GM23338 (cell line): ENCODE results near the gene BCL2L13. TPM values are rescaled to one million over a fixed set of nuclear protein-coding genes. Genes with fewer than 3 reads are reported as not detected.

Experiments
- ATAC-seq: fragments of 200-7000 bp; cut with Tn5 transposase; 3 replicates; pipeline ENCODE4 v1.9.1; 2020
- DNase-seq: peaks from one replicate; pipeline ENCODE4 v3.0.0-alpha.2; 2015; ENCODE audit warnings: low spot score
- H2AFZ ChIP-seq: fragments of 200-600 bp; sonication (generic); 2 replicates; pipeline ENCODE4 v1.8.0; 2016; ENCODE audit warnings: antibody characterized with exemption, mild to moderate bottlenecking, moderate library complexity
- H3F3A ChIP-seq: fragments of 200-600 bp; sonication (generic); replicated peaks from 2 replicates; pipeline ENCODE4 v1.8.0; 2017; ENCODE audit warnings: antibody characterized with exemption, mixed run types, low read depth
- H3K27ac ChIP-seq: fragments of 200-600 bp; sonication (generic); 2 replicates; pipeline ENCODE4 v1.6.1; 2016; ENCODE audit warnings: low read depth
- H3K27me3 ChIP-seq: fragments of 200-600 bp; sonication (generic); 2 replicates; pipeline ENCODE4 v1.8.0; 2016; ENCODE audit warnings: mild to moderate bottlenecking, mixed run types, moderate library complexity; ENCODE audit not compliant: insufficient read depth
- H3K36me3 ChIP-seq: fragments of 200-600 bp; sonication (generic); 2 replicates; pipeline ENCODE4 v1.8.0; 2016; ENCODE audit warnings: mild to moderate bottlenecking; ENCODE audit not compliant: insufficient read depth
- H3K4me1 ChIP-seq: fragments of 200-600 bp; sonication (generic); 2 replicates; pipeline ENCODE4 v1.8.0; 2016; ENCODE audit warnings: mild to moderate bottlenecking, moderate library complexity; ENCODE audit not compliant: insufficient read depth
- H3K4me2 ChIP-seq: fragments of 200-600 bp; sonication (generic); 2 replicates; pipeline ENCODE4 v1.7.1; 2017; ENCODE audit warnings: mixed run types
- H3K4me3 ChIP-seq: fragments of 200-600 bp; sonication (generic); 2 replicates; pipeline ENCODE4 v1.6.1; 2016; ENCODE audit warnings: mixed run types
- H3K79me2 ChIP-seq: fragments of 200-600 bp; sonication (generic); replicated peaks from 2 replicates; pipeline ENCODE4 v1.8.0; 2017; ENCODE audit warnings: mild to moderate bottlenecking; ENCODE audit not compliant: insufficient read depth
- H3K9me2 ChIP-seq: fragments of 200-600 bp; sonication (generic); 2 replicates; pipeline ENCODE4 v1.8.0; 2017; ENCODE audit not compliant: insufficient read depth
- H4K20me1 ChIP-seq: fragments of 200-600 bp; sonication (generic); replicated peaks from 2 replicates; pipeline ENCODE4 v1.8.0; 2017; ENCODE audit warnings: mild to moderate bottlenecking; ENCODE audit not compliant: insufficient read depth
- H3K27ac Mint-ChIP-seq: 2 replicates; pipeline ENCODE4 v1.8.0; 2020; ENCODE audit warnings: inconsistent platforms, mild to moderate bottlenecking, moderate library complexity, mixed read lengths
- H3K27me3 Mint-ChIP-seq: 3 replicates; pipeline ENCODE4 v1.8.0; 2022; ENCODE audit warnings: low read depth, mild to moderate bottlenecking, moderate library complexity, mixed read lengths, inconsistent platforms; ENCODE audit not compliant: insufficient read depth, poor library complexity
- H3K36me3 Mint-ChIP-seq: 3 replicates; pipeline ENCODE4 v1.8.0; 2021; ENCODE audit warnings: low read depth, mild to moderate bottlenecking, inconsistent platforms, moderate library complexity, mixed read lengths
- H3K4me1 Mint-ChIP-seq: 3 replicates; pipeline ENCODE4 v1.8.0; 2020; ENCODE audit warnings: mild to moderate bottlenecking, inconsistent platforms, mixed read lengths
- H3K4me3 Mint-ChIP-seq: 3 replicates; pipeline ENCODE4 v1.8.0; 2021; ENCODE audit warnings: moderate library complexity, mild to moderate bottlenecking, inconsistent platforms, mixed read lengths
- H3K9me3 Mint-ChIP-seq: 3 replicates; pipeline ENCODE4 v1.8.0; 2020; ENCODE audit warnings: moderate library complexity, mild to moderate bottlenecking, inconsistent platforms, mixed read lengths
- CREB1 ChIP-seq: fragments of 250-450 bp; sonication (Bioruptor Pico); IDR thresholded peaks from 2 replicates; pipeline ENCODE4 v1.5.0; 2020; ENCODE audit warnings: low read depth, mild to moderate bottlenecking, moderate library complexity
- CTCF ChIP-seq, 2 experiments: fragments of 200-600 bp in 1 of 2; sonication (generic) in 1 of 2; conservative IDR thresholded peaks; 2 replicates each; pipeline versions ENCODE4 v1.5.1 to v1.6.1; 2016 to 2017; ENCODE audit warnings: antibody characterized with exemption in 2 of 2, low read depth in 2 of 2, mild to moderate bottlenecking in 2 of 2, moderate library complexity in 1 of 2
- ETS1 ChIP-seq: IDR thresholded peaks from 2 replicates; pipeline ENCODE4 v1.6.1; 2016; ENCODE audit warnings: antibody characterized with exemption
- EZH2 ChIP-seq: fragments of 200-600 bp; sonication (generic); IDR thresholded peaks from one replicate; pipeline ENCODE4 v1.8.0; 2017; ENCODE audit warnings: antibody characterized with exemption, mild to moderate bottlenecking, low read depth; ENCODE audit not compliant: unreplicated experiment
- JUNB ChIP-seq: IDR thresholded peaks from one replicate; pipeline ENCODE4 v1.6.1; 2016; ENCODE audit warnings: antibody characterized with exemption; ENCODE audit not compliant: unreplicated experiment
- NANOG ChIP-seq: IDR thresholded peaks from 2 replicates; pipeline ENCODE4 v1.6.1; 2016; ENCODE audit warnings: antibody characterized with exemption, borderline replicate concordance
- POLR2AphosphoS5 ChIP-seq: IDR thresholded peaks from 2 replicates; pipeline ENCODE4 v1.6.1; 2016; ENCODE audit warnings: antibody characterized with exemption, low read depth
- REST ChIP-seq: IDR thresholded peaks from one replicate; pipeline ENCODE4 v1.6.1; 2018; ENCODE audit warnings: antibody characterized with exemption; ENCODE audit not compliant: unreplicated experiment
- STAT1 ChIP-seq: IDR thresholded peaks from one replicate; pipeline ENCODE4 v1.6.1; 2016; ENCODE audit warnings: antibody characterized with exemption; ENCODE audit not compliant: unreplicated experiment
- ZNF114 ChIP-seq: fragments of 250-450 bp; sonication (Bioruptor Pico); IDR thresholded peaks from 2 replicates; pipeline ENCODE4 v1.5.0; 2020; ENCODE audit warnings: mild to moderate bottlenecking, moderate library complexity
- ZNF331 ChIP-seq: fragments of 250-450 bp; sonication (Bioruptor Pico); IDR thresholded peaks from 2 replicates; pipeline ENCODE4 v1.5.0; 2020; ENCODE audit warnings: low read depth, mild to moderate bottlenecking, moderate library complexity
- polyA plus RNA-seq: library from polyadenylated mRNA; unstranded; fragments of >200 nt; fragmentation: Nextera tagmentation; extraction: Ambion mirVana; gene quantifications from 2 replicates; pipeline ENCODE4 v1.2.1, GENCODE V29; 2016
- total RNA-seq: library from RNA; depleted of rRNA; stranded (reverse); fragments of >200 nt; shearing (Covaris generic); gene quantifications from 2 replicates; pipeline ENCODE4 v1.2.3, GENCODE V29; 2014

BCL2L13 gene
- total and polyA plus RNA-seq, 2 experiments from 2014 or later, result 22.4 to 32.3 TPM

- no peak overlapping the region for H3K4me3 Mint-ChIP-seq
Observed at GRCh38 chr22:17648569-17648968, 10.0 kb downstream of the BCL2L13 start.

More at GRCh38 chr22:17648569-17648968, 10.0 kb downstream of the BCL2L13 start:
- no peak overlapping the region for H3K4me3 ChIP-seq
- no peaks in the 10 kb centered on the region for H3K4me1 ChIP-seq
- no peaks in the 10 kb centered on the region for H3K27me3 Mint-ChIP-seq
- ATAC-seq (no peak), DNase-seq (no peak)
- H3K79me2 ChIP-seq, result peaks cover 7% of the 10 kb centered on the region; the same call in 1 of the 2 replicates
- no peak overlapping the region for H3K27ac ChIP-seq
- no peaks in the 10 kb centered on the region for H3K4me1 Mint-ChIP-seq
- no peaks in the 10 kb centered on the region for H3K36me3 ChIP-seq
- no peak overlapping the region for H3K4me2 ChIP-seq
- H3K27me3 ChIP-seq, result no peaks in the 10 kb centered on the region
- no peak overlapping the region for H2AFZ ChIP-seq
- peaks cover 18% of the 10 kb centered on the region for H3K36me3 Mint-ChIP-seq
- H3F3A ChIP-seq, result peaks cover 5% of the 10 kb centered on the region; the same call in 1 of the 2 replicates
- H3K9me2 ChIP-seq, result no peaks in the 10 kb centered on the region
- peaks cover 8% of the 10 kb centered on the region for H3K9me3 Mint-ChIP-seq
- H3K27ac Mint-ChIP-seq, result no peak overlapping the region
- H4K20me1 ChIP-seq, result peaks cover 3% of the 10 kb centered on the region; the same call in 1 of the 2 replicates
- TF ChIP-seq ZNF331 (no peak), EZH2 (no peak), STAT1 (no peak), ZNF114 (CRISPR knock-in tag) (no peak), REST (no peak), NANOG (no peak), CREB1 (no peak), ETS1 (no peak), POLR2AphosphoS5 (no peak), CTCF (conservative IDR thresholded peaks at IDR 0.05; ENCODE audit: low read depth in 2 of 2) (no peak), JUNB (no peak)
